ENCODE results near the gene FAM50A. TPM values are rescaled to one million over a fixed set of nuclear protein-coding genes. Genes with fewer than 3 reads are reported as not detected.
A peak's percentile ranks its signal among the peaks of the same experiment; 100 is the strongest.
"Not testable (repeated sequence)": the region's sequence is repeated elsewhere in the genome, so short reads cannot be mapped to it uniquely, and the experiment has no call there.

The FAM50A gene
- total RNA-seq, 1 donor from 2014 or later = 57.6 TPM

DNA sequence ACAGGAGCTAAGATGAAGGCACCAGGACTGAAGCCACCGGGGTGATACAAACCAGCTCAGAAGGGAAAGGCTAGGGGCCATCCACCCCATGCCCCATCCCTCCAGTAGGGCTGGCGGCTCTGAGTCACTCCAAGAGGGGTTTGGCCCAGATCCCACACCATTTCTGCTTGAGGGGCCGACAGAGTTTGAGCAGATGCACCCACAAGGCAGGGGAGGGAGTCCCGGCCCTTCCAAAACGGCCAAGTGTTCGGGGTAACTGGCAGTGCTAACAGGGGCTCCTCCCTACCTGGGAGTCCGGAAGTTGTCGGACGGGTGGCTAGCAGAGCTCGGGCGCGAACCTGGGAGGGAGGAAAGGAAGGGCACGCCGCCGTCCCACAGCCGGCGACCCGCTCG is 46.1 kb downstream of the FAM50A start:
- no peak for DNase-seq (ENCODE audit: low spot score in 2 of 2, unreplicated experiment in 2 of 2)
- peak overlapping the region; percentile 94 for H3K27ac Mint-ChIP-seq
- H3K36me3 Mint-ChIP-seq = peaks cover 6% of the 10 kb centered on the region

DNA sequence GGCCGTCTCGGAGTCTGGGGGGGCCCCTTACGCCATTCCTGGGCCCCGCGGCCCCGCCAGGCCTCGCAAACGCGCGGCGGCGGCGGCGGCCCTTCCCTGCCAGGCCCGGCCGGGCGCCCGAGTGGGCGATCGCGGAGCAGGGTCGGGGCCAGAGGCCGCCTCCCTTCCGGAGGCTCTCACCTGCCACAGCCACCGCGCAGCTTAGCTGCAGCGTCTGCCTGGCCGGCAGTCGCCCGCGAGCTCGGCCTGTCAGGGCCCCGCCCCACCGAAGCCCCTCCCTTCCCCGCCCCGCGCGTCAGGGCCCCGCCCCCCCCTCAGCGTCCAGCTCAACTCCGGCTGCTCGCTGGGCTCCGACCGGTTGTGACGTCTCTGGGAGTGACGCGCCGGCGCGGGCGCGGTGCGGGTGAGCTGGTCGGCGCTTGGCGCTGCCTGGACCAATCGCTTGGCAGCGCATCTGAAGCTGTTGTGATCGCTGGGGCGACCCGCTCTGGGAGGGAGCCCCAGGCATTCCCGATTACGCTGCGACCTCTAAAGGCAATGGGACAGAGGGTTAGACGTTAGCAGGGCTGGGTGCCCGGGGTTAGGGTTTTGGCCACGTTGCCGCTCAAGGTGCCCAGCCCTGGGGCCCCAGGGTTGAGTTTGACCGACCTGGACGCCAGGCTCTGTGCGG is 46.6 kb downstream of the FAM50A start, which contains the start of gene SLC10A3:
SLC10A3 (minus strand) TSS at position 216 of the 670 bp plus-strand sequence. CDS start 1,689 bp downstream, outside the sequence.
- Mint-ChIP-seq H3K4me3 (peak within 1 kb of the TSS; percentile 84), H3K27me3 (ENCODE audit: low read depth) (no peaks in the 10 kb centered on the region), H3K36me3 (peaks cover 6% of the 10 kb centered on the region), H3K4me1 (peaks cover 12% of the 10 kb centered on the region), H3K27ac (peak within 1 kb of the TSS; percentile 97), H3K9me3 (no peaks in the 10 kb centered on the region)
- TF ChIP-seq, protein P1, sequence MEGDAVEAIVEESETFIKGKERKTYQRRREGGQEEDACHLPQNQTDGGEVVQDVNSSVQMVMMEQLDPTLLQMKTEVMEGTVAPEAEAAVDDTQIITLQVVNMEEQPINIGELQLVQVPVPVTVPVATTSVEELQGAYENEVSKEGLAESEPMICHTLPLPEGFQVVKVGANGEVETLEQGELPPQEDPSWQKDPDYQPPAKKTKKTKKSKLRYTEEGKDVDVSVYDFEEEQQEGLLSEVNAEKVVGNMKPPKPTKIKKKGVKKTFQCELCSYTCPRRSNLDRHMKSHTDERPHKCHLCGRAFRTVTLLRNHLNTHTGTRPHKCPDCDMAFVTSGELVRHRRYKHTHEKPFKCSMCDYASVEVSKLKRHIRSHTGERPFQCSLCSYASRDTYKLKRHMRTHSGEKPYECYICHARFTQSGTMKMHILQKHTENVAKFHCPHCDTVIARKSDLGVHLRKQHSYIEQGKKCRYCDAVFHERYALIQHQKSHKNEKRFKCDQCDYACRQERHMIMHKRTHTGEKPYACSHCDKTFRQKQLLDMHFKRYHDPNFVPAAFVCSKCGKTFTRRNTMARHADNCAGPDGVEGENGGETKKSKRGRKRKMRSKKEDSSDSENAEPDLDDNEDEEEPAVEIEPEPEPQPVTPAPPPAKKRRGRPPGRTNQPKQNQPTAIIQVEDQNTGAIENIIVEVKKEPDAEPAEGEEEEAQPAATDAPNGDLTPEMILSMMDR (IDR thresholded peaks at IDR 0.05; ENCODE audit: unreplicated experiment) = no peak
- peak; percentile 82 to 86 for DNase-seq (ENCODE audit: low spot score in 2 of 2, unreplicated experiment in 2 of 2)

More for the DNA sequence above, 46.1 kb downstream of the FAM50A start:
- TF ChIP-seq, protein P1 (IDR thresholded peaks at IDR 0.05; ENCODE audit: unreplicated experiment) = no peak
- Mint-ChIP-seq H3K9me3 (no peaks in the 10 kb centered on the region), H3K27me3 (ENCODE audit: low read depth) (no peaks in the 10 kb centered on the region), H3K4me3 (peak overlapping the region; percentile 80), H3K4me1 (peaks cover 12% of the 10 kb centered on the region)

DNA sequence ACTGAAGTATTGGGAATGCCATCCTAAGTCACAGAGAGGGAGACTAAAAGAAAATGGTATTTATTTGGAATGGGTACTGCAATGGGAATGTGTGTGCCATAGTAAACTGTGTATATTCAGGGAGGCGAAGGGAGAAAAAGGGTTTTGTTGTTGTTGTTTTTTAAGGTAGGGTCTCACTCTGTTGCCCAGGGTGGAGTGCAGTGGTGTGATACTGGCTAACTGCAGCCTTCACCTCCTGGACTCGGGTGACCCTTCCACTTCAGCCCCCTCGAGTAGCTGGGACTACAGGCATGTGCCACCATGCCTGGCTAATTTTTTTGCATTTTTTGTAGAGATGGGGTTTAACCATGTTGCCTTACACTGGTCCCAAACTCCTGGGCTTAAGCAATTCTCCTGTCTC is 50.8 kb downstream of the FAM50A start:
- Mint-ChIP-seq H3K27me3 (ENCODE audit: low read depth) (no peaks in the 10 kb centered on the region), H3K4me1 (peaks cover 1% of the 10 kb centered on the region), H3K4me3 (no peak overlapping the region), H3K9me3 (peaks cover 5% of the 10 kb centered on the region), H3K27ac (no peak overlapping the region), H3K36me3 (no peaks in the 10 kb centered on the region)
- DNase-seq (ENCODE audit: low spot score in 2 of 2, unreplicated experiment in 2 of 2) = no peak
- TF ChIP-seq, protein P1 (IDR thresholded peaks at IDR 0.05; ENCODE audit: unreplicated experiment) = no peak

DNA sequence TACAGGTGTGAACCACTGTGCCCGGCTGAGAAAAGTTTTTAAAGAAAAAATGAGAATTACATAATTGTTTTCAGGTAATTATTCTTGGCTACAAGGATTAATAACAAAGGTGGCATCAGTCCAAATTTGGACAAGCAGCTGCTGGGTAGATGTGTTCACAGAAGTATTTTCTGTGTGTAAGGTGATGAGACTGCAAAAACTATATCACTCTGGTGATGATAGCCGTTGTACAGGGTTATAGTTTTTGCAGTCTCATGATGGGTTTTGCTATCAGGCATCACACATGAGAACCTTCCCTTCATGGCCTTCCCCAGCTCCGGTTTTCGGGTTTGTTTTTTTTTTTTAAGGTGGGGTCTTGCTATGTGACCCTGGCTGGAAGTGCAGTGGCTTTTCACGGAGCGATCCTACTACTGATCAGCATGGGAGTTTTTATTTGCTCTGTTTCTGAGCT is 51.6 kb downstream of the FAM50A start:
- no peak overlapping the region for H3K27ac Mint-ChIP-seq
- H3K4me3 Mint-ChIP-seq = no peak overlapping the region
- no peaks in the 10 kb centered on the region for H3K4me1 Mint-ChIP-seq
- TF ChIP-seq, protein P1 (IDR thresholded peaks at IDR 0.05; ENCODE audit: unreplicated experiment) = no peak
- DNase-seq (ENCODE audit: low spot score in 2 of 2, unreplicated experiment in 2 of 2) = no peak
- H3K9me3 Mint-ChIP-seq = peaks cover 5% of the 10 kb centered on the region
- no peaks in the 10 kb centered on the region for H3K36me3 Mint-ChIP-seq
- no peaks in the 10 kb centered on the region for H3K27me3 Mint-ChIP-seq (ENCODE audit: low read depth)

DNA sequence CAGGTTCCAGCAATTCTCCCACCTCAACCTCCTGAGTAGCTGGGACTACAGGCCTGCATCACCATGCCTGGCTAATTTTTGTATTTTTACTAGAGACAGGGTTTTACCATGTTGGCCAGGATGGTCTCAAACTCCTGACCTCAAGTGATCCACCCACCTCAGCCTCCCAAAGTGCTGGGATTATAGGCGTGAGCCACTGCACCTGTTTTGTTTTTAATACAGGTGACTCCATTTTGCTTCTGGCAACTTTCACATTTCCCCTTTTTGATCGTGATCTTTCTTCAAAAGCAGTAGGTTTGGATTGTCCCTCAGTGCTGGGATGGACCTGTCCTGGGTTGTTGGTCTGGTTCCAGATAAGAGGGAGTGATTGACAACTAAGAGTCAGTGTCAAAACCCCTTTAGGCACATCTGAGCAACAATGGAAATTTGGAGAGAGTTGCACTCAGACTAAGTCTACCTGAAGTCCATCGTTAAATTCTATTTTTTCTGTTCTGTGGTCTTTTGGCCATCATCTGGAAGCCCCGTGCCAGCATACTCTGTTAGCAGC is 52.7 kb downstream of the FAM50A start:
- not testable (repeated sequence) for H3K27me3 Mint-ChIP-seq (ENCODE audit: low read depth); H3K4me1 Mint-ChIP-seq; H3K9me3 Mint-ChIP-seq; H3K27ac Mint-ChIP-seq; DNase-seq (ENCODE audit: low spot score in 2 of 2, unreplicated experiment in 2 of 2); H3K4me3 Mint-ChIP-seq; H3K36me3 Mint-ChIP-seq

Small RNA genes within 50 kb of the gene (microRNA-seq; reads per million reads assigned to microRNA genes)
- gene MIR6858 = 6.2 reads per million, percentile 24 among the genes with 10 or more reads in this experiment

Other genes starting within 250 kb of the FAM50A start
- not detected in 3 replicates for gene OPN1MW2, start 224.4 kb upstream of the FAM50A start, total RNA-seq
- not detected in 3 replicates for gene OPN1MW3, start 186.6 kb upstream of the FAM50A start, total RNA-seq
- not detected in 3 replicates for gene TEX28, start 149.0 kb upstream of the FAM50A start, total RNA-seq
- 0.20 to 0.59 TPM (median 0.38 TPM) in 3 replicates for gene TKTL1, start 148.3 kb upstream of the FAM50A start, total RNA-seq
- gene FLNA, start 69.5 kb upstream of the FAM50A start, total RNA-seq = 1,336 to 1,412 TPM (median 1,356 TPM) in 3 replicates
- 71.4 to 76.3 TPM (median 71.9 TPM) in 3 replicates for gene EMD, start 64.8 kb upstream of the FAM50A start, total RNA-seq
- gene RPL10, start 45.8 kb upstream of the FAM50A start, total RNA-seq = 2,969 to 3,108 TPM (median 3,066 TPM) in 3 replicates
- gene DNASE1L1, start 34.9 kb upstream of the FAM50A start, total RNA-seq = 18.5 to 19.4 TPM (median 18.6 TPM) in 3 replicates
- 36.7 to 40.8 TPM (median 40.3 TPM) in 3 replicates for gene TAFAZZIN, start 32.6 kb upstream of the FAM50A start, total RNA-seq
- 77.6 to 78.2 TPM (median 78.2 TPM) in 3 replicates for gene ATP6AP1, start 15.5 kb upstream of the FAM50A start, total RNA-seq
- gene GDI1, start 7.0 kb upstream of the FAM50A start, total RNA-seq = 142 to 150 TPM (median 144 TPM) in 3 replicates
- 126 to 133 TPM (median 128 TPM) in 3 replicates for gene PLXNA3, start 14.1 kb downstream of the FAM50A start, total RNA-seq
- gene LAGE3, start 35.1 kb downstream of the FAM50A start, total RNA-seq = 15.3 to 16.5 TPM (median 15.8 TPM) in 3 replicates
- gene UBL4A, start 42.5 kb downstream of the FAM50A start, total RNA-seq = 28.4 to 29.3 TPM (median 29.2 TPM) in 3 replicates
- gene SLC10A3, start 46.5 kb downstream of the FAM50A start, total RNA-seq = 30.1 to 30.8 TPM (median 30.2 TPM) in 3 replicates
- gene FAM3A, start 72.1 kb downstream of the FAM50A start, total RNA-seq = 39.1 to 42.9 TPM (median 41.1 TPM) in 3 replicates
- gene G6PD, start 102.7 kb downstream of the FAM50A start, total RNA-seq = 54.4 to 56.5 TPM (median 55.8 TPM) in 3 replicates
- gene IKBKG, start 103.5 kb downstream of the FAM50A start, total RNA-seq = 19.1 to 20.6 TPM (median 19.1 TPM) in 3 replicates
- not detected in 3 replicates for gene CTAG1A, start 141.0 kb downstream of the FAM50A start, total RNA-seq
- not detected in 3 replicates for gene CTAG1B, start 175.1 kb downstream of the FAM50A start, total RNA-seq
- not detected in 3 replicates for gene CTAG2, start 209.4 kb downstream of the FAM50A start, total RNA-seq